CD4-positive, alpha-beta T cell (primary cell): ENCODE results near the gene KCNE1. TPM values are rescaled to one million over a fixed set of nuclear protein-coding genes. Genes with fewer than 3 reads are reported as not detected.

Source experiments
- ATAC-seq: fragments of 200-7000 bp; cut with Tn5 transposase; one replicate; pipeline ENCODE4 v1.10.0; 2022; ENCODE audit warnings: mild to moderate bottlenecking; ENCODE audit not compliant: poor library complexity
- CTCF ChIA-PET: fragments of 350-600 bp; sonication (Branson Sonifier 250); formaldehyde crosslinking; loops from one replicate; lab custom pipeline; 2021; ENCODE audit warnings: antibody characterized with exemption, inconsistent platforms; lab: Charles Lee
- POLR2A ChIA-PET: fragments of 350-600 bp; sonication (Branson Sonifier 250); formaldehyde crosslinking; loops from one replicate; lab custom pipeline; 2021; ENCODE audit warnings: antibody characterized with exemption, inconsistent platforms; lab: Charles Lee
- DNase-seq, 14 experiments: peaks; one replicate each; pipeline ENCODE4 v3.0.0-alpha.2; 2013 to 2020; ENCODE audit warnings: mixed read lengths in 2 of 14
- H3K27ac ChIP-seq, 2 donors: one replicate each; pipeline versions ENCODE4 v1.5.1 to v1.7.0; 2013; ENCODE audit warnings: low read length in 2 of 2, low read depth in 1 of 2, mild to moderate bottlenecking in 1 of 2
- H3K27me3 ChIP-seq, 2 experiments: 1 replicate in 1 of 2; 2 replicates in 1 of 2; pipeline versions ENCODE4 v1.6.1 to v1.7.0; 2013; ENCODE audit warnings: low read length in 2 of 2, control low read depth in 1 of 2, mild to moderate bottlenecking in 1 of 2, moderate library complexity in 1 of 2; ENCODE audit not compliant: insufficient read depth in 2 of 2, control insufficient read depth in 1 of 2
- H3K36me3 ChIP-seq: one replicate; pipeline ENCODE4 v1.6.1; 2013; ENCODE audit warnings: low read length, control low read depth; ENCODE audit not compliant: insufficient read depth
- H3K4me1 ChIP-seq: one replicate; pipeline ENCODE4 v1.6.1; 2013; ENCODE audit warnings: low read length, control low read depth; ENCODE audit not compliant: insufficient read depth
- H3K4me3 ChIP-seq: one replicate; pipeline ENCODE4 v1.5.1; 2013; ENCODE audit warnings: mild to moderate bottlenecking, low read length, moderate library complexity
- H3K9me3 ChIP-seq, 2 experiments: 1 replicate in 1 of 2; 2 replicates in 1 of 2; pipeline versions ENCODE4 v1.6.1 to v1.7.0; 2013; ENCODE audit warnings: low read length in 2 of 2, mild to moderate bottlenecking in 2 of 2, control low read depth in 1 of 2, moderate library complexity in 1 of 2; ENCODE audit not compliant: control insufficient read depth in 1 of 2, insufficient read depth in 1 of 2
- H3K27ac Mint-ChIP-seq: one replicate; pipeline ENCODE4 v1.8.0; 2020; ENCODE audit warnings: mixed read lengths
- H3K27me3 Mint-ChIP-seq: one replicate; pipeline ENCODE4 v1.8.0; 2021; ENCODE audit warnings: mixed read lengths
- H3K36me3 Mint-ChIP-seq: one replicate; pipeline ENCODE4 v1.8.0; 2021; ENCODE audit warnings: low read depth, mixed read lengths
- H3K4me1 Mint-ChIP-seq: one replicate; pipeline ENCODE4 v1.8.0; 2021; ENCODE audit warnings: low read depth, mixed read lengths
- H3K4me3 Mint-ChIP-seq: one replicate; pipeline ENCODE4 v1.8.0; 2020; ENCODE audit warnings: mild to moderate bottlenecking, mixed read lengths
- H3K9me3 Mint-ChIP-seq: one replicate; pipeline ENCODE4 v1.8.0; 2020; ENCODE audit warnings: mixed read lengths
- CTCF ChIP-seq: fragments of 200-600 bp; IDR thresholded peaks from one replicate; pipeline ENCODE4 v1.8.0; 2022; ENCODE audit warnings: antibody characterized with exemption, mild to moderate bottlenecking
- intact Hi-C, 2 experiments: fragments of 100-400 bp; cut with DNase I in 1 of 2; cut with micrococcal nuclease in 1 of 2; formaldehyde crosslinking; loops; one replicate each; pipeline versions ENCODE4 v1.15.1 to v1.9.0; 2023 to 2025; cut with DNase I, micrococcal nuclease
- total RNA-seq, 174 experiments: library from RNA in 2 of 174; stranded (reverse) in 2 of 174; gene quantifications; one replicate each; pipeline ENCODE4 v1.2.3 and lab custom pipeline; 2021 to 2026

KCNE1 gene
- total RNA-seq, 2 experiments from 2014 or later: not detected

GRCh38 chr21:34514576-34515115, 2.6 kb upstream of the KCNE1 start:
- no peak for ATAC-seq
- Histone ChIP-seq H3K36me3 (no peaks in the 10 kb centered on the region), H3K27me3 (no peaks in the 10 kb centered on the region), H3K4me1 (no peaks in the 10 kb centered on the region), H3K27ac (no peak overlapping the region), H3K9me3 (no peaks in the 10 kb centered on the region), H3K4me3 (no peak overlapping the region)
- Mint-ChIP-seq H3K9me3 (no peaks in the 10 kb centered on the region), H3K4me3 (no peak overlapping the region), H3K4me1 (peaks cover 9% of the 10 kb centered on the region), H3K27ac (no peak overlapping the region), H3K27me3 (no peaks in the 10 kb centered on the region), H3K36me3 (peaks cover 7% of the 10 kb centered on the region)
- no peak for DNase-seq
- no peak for TF ChIP-seq CTCF
- POLR2A ChIA-PET: no interaction called here
- intact Hi-C loops: no loop called here
- CTCF ChIA-PET: no interaction called here

- Mint-ChIP-seq H3K27ac (no peak overlapping the region), H3K4me1 (peaks cover 9% of the 10 kb centered on the region), H3K36me3 (peaks cover 7% of the 10 kb centered on the region), H3K4me3 (no peak overlapping the region), H3K9me3 (no peaks in the 10 kb centered on the region), H3K27me3 (no peaks in the 10 kb centered on the region)
- H3K4me3 ChIP-seq: no peak overlapping the region
- no peaks in the 10 kb centered on the region for H3K36me3 ChIP-seq
- CTCF ChIA-PET: no interaction called here
- no peaks in the 10 kb centered on the region for H3K27me3 ChIP-seq
- intact Hi-C loops: no loop called here
- no peak for ATAC-seq
- DNase-seq: peak in 2 of 14 experiments; percentile 11 to 25
- no peaks in the 10 kb centered on the region for H3K9me3 ChIP-seq
- POLR2A ChIA-PET: no interaction called here
- no peaks in the 10 kb centered on the region for H3K4me1 ChIP-seq
- H3K27ac ChIP-seq: no peak overlapping the region
- TF ChIP-seq CTCF: no peak
These were observed 1.2 kb upstream of the KCNE1 start for GRCh38 chr21:34513129-34513675.

- no peaks in the 10 kb centered on the region for H3K4me1 ChIP-seq
- Mint-ChIP-seq H3K9me3 (no peaks in the 10 kb centered on the region), H3K27me3 (no peaks in the 10 kb centered on the region), H3K4me3 (no peak overlapping the region), H3K4me1 (no peaks in the 10 kb centered on the region), H3K27ac (no peak overlapping the region), H3K36me3 (no peaks in the 10 kb centered on the region)
- H3K4me3 ChIP-seq: no peak overlapping the region
- intact Hi-C loops: no loop called here
- POLR2A ChIA-PET: no interaction called here
- ATAC-seq: no peak
- DNase-seq: no peak
- H3K27me3 ChIP-seq: no peaks in the 10 kb centered on the region
- TF ChIP-seq CTCF: no peak
- H3K9me3 ChIP-seq: no peaks in the 10 kb centered on the region
- H3K27ac ChIP-seq: peak overlapping the region in 1 of 2 donors; percentile 22
- H3K36me3 ChIP-seq: no peaks in the 10 kb centered on the region
- CTCF ChIA-PET: interaction anchor here (1.3 kb wide), 1 partner anchor 92 kb away, joined by 3 read pairs; no protein-coding TSS in a partner anchor
These were observed 829 bp downstream of the KCNE1 start for GRCh38 chr21:34511181-34511580.
